GM12878 (cell line): ENCODE data around the gene OR2T27. TPM values are rescaled to one million over a fixed set of nuclear protein-coding genes. Genes with fewer than 3 reads are reported as not detected.

Experiments used
- ATAC-seq: fragments of 200-7000 bp; cut with Tn5 transposase; 3 replicates; pipeline ENCODE4 v1.9.1; 2020; ENCODE audit warnings: mild to moderate bottlenecking, moderate library complexity
- BruUV-seq: library from RNA; stranded (reverse); fragments of 400-500 nt; replicated peaks from 2 replicates; lab custom pipeline; 2021; lab: Mats Ljungman, UMichigan
- CTCF ChIA-PET: fragments of 300-600 bp; sonication (Branson Sonifier 250); formaldehyde crosslinking; extraction: SDS; loops from one replicate; lab custom pipeline; 2021; ENCODE audit warnings: inconsistent platforms; lab: Yijun Ruan, JAX
- POLR2A ChIA-PET: fragments of 350-600 bp; formaldehyde crosslinking; extraction: SDS; loops from one replicate; lab custom pipeline; 2021; ENCODE audit warnings: inconsistent platforms; lab: Charles Lee
- RAD21 ChIA-PET: fragments of 300-600 bp; sonication (Branson Sonifier 250); formaldehyde crosslinking; loops from one replicate; lab custom pipeline; 2023; ENCODE audit warnings: antibody characterized with exemption; ENCODE audit not compliant: unreplicated experiment; lab: Charles Lee
- SMC1A ChIA-PET: fragments of 300-600 bp; sonication (Branson Sonifier 250); formaldehyde crosslinking; loops from one replicate; lab custom pipeline; 2023; ENCODE audit not compliant: unreplicated experiment, uncharacterized antibody; lab: Charles Lee
- DNase-seq: peaks from one replicate; pipeline ENCODE4 v3.0.0-alpha.2; 2011; ENCODE audit warnings: low read depth, low spot score
- FAIRE-seq: peaks from 3 replicates; lab custom pipeline; 2011; peaks lifted over from hg19 to GRCh38; lab: Jason Lieb, UNC
- H2AFZ ChIP-seq: 2 replicates; pipeline ENCODE4 v1.6.0; 2011; ENCODE audit warnings: low read depth, low read length, control low read depth; ENCODE audit not compliant: control insufficient read depth
- H3K27ac ChIP-seq: 2 replicates; pipeline ENCODE4 v1.5.1; 2011; ENCODE audit warnings: control low read depth; ENCODE audit not compliant: control insufficient read depth, insufficient read depth
- H3K27me3 ChIP-seq, 2 experiments: replicated peaks in 1 of 2; 2 replicates each; pipeline versions ENCODE4 v1.6.0 to v1.6.1; 2011; ENCODE audit warnings: low read length in 1 of 2; ENCODE audit not compliant: control insufficient read depth in 2 of 2, insufficient read depth in 2 of 2
- H3K36me3 ChIP-seq, 2 experiments: 2 replicates each; pipeline ENCODE4 v1.5.1; 2011; ENCODE audit warnings: low read length in 1 of 2; ENCODE audit not compliant: control insufficient read depth in 2 of 2, insufficient read depth in 2 of 2
- H3K4me1 ChIP-seq: 2 replicates; pipeline ENCODE4 v1.6.1; 2011; ENCODE audit warnings: mild to moderate bottlenecking, low read length, moderate library complexity, mixed read lengths; ENCODE audit not compliant: control insufficient read depth, insufficient read depth
- H3K4me2 ChIP-seq: 2 replicates; pipeline ENCODE4 v1.6.0; 2011; ENCODE audit warnings: control low read depth; ENCODE audit not compliant: control insufficient read depth, insufficient read depth
- H3K4me3 ChIP-seq: fragments of 200-600 bp; sonication (generic); 2 replicates; pipeline ENCODE4 v1.5.1; 2016
- H3K79me2 ChIP-seq: 2 replicates; pipeline ENCODE4 v1.6.0; 2011; ENCODE audit warnings: low read length; ENCODE audit not compliant: control insufficient read depth, insufficient read depth
- H3K9ac ChIP-seq: 2 replicates; pipeline ENCODE4 v1.8.0; 2011; ENCODE audit warnings: low read length, control low read depth, mixed read lengths; ENCODE audit not compliant: control insufficient read depth, insufficient read depth
- H3K9me3 ChIP-seq: replicated peaks from 3 replicates; pipeline ENCODE4 v1.5.1; 2011; ENCODE audit warnings: mild to moderate bottlenecking, low read length; ENCODE audit not compliant: control insufficient read depth, insufficient read depth
- H4K20me1 ChIP-seq: 2 replicates; pipeline ENCODE4 v1.6.0; 2011; ENCODE audit not compliant: control insufficient read depth, insufficient read depth
- CREM ChIP-seq: IDR thresholded peaks from 2 replicates; pipeline ENCODE4 v1.6.1; 2014; ENCODE audit warnings: antibody characterized with exemption, low read depth
- HSF1 ChIP-seq: fragments of 150-350 bp; IDR thresholded peaks from 2 replicates; pipeline ENCODE4 v1.6.1; 2014; ENCODE audit warnings: mild to moderate bottlenecking, low read depth, low read length
- MLLT1 ChIP-seq: fragments of 450-650 bp; IDR thresholded peaks from 2 replicates; pipeline ENCODE4 v1.6.1; 2016; ENCODE audit warnings: mild to moderate bottlenecking
- NFYB ChIP-seq: IDR thresholded peaks from 2 replicates; pipeline ENCODE4 v1.6.1; 2011; ENCODE audit warnings: low read depth, mild to moderate bottlenecking, low read length, improper control_type of control experiment, moderate library complexity; ENCODE audit not compliant: insufficient read depth
- SIX5 ChIP-seq: IDR thresholded peaks from 2 replicates; pipeline ENCODE4 v1.6.1; 2011; ENCODE audit warnings: mild to moderate bottlenecking, low read depth, low read length, moderate library complexity; ENCODE audit not compliant: severe bottlenecking
- SMC3 ChIP-seq: IDR thresholded peaks from 2 replicates; pipeline ENCODE4 v1.6.1; 2011; ENCODE audit warnings: low read length, improper control_type of control experiment, borderline replicate concordance
- ZNF274 ChIP-seq: IDR thresholded peaks from one replicate; pipeline ENCODE4 v1.8.0; 2011; ENCODE audit not compliant: insufficient read length, insufficient read depth
- ZNF622 ChIP-seq: fragments of 450-650 bp; IDR thresholded peaks from 2 replicates; pipeline ENCODE4 v1.6.1; 2017; ENCODE audit warnings: mild to moderate bottlenecking, inconsistent platforms
- WGBS: methylation state at CpG from one replicate; pipeline ENCODE4 v1.1.6; 2016; ENCODE audit warnings: low lambda C conversion rate; ENCODE audit not compliant: insufficient replicate concordance, insufficient coverage; ENCODE audit errors: missing lambda C conversion rate; 5-methylcytosine and 5-hydroxymethylcytosine counted together
- in situ Hi-C: fragments of 300-500 bp; cut with MboI; formaldehyde crosslinking; loops from 9 replicates; pipeline ENCODE4 v1.14.3; 2018; ENCODE audit warnings: mixed read lengths
- intact Hi-C: fragments of 100-400 bp; cut with micrococcal nuclease; formaldehyde crosslinking; loops from one replicate; pipeline ENCODE4 v1.14.2; 2022; ENCODE audit not compliant: unreplicated experiment
- polyA plus RNA-seq, 11 experiments: library from polyadenylated mRNA; depleted of rRNA in 4 of 11; unstranded in 6 of 11; stranded (reverse) in 5 of 11; fragments of >200 nt; fragmentation: Nextera tagmentation in 4 of 11; fragmentation: Illumina TruSeq in 1 of 11; extraction: Ambion mirVana in 4 of 11; extraction: Trizol in 1 of 11; gene quantifications; 1 replicate in 1 of 11; 2 replicates in 10 of 11; pipeline versions ENCODE4 v1.2.1 to v1.2.3, GENCODE V29; 2011 to 2016; ENCODE audit warnings: inconsistent platforms in 2 of 11, missing spikeins in 2 of 11, low read depth in 1 of 11
- total RNA-seq, 4 experiments: library from RNA; depleted of rRNA in 3 of 4; stranded (reverse); fragments of >200 nt in 3 of 4; fragmentation: Illumina TruSeq in 1 of 4; extraction: Trizol in 1 of 4; gene quantifications; 2 replicates each; pipeline versions ENCODE4 v1.2.1 to v1.2.3, GENCODE V29; 2013 to 2021

OR2T27 gene
- total and polyA plus RNA-seq, 10 of the 15 experiments (the other 5 are each of a cell fraction or from before 2014, with no cell fraction given), result 0.13 to 0.33 (median 0.22) TPM; not detected in 3

- H3K36me3 ChIP-seq, result no peaks in the 10 kb centered on the region
- WGBS, result no CpG with 5 or more reads among the region's 7 CpGs
These were observed 37.2 kb downstream of the OR2T27 start for GRCh38 chr1:248618119-248618518.

More at GRCh38 chr1:248618119-248618518, 37.2 kb downstream of the OR2T27 start:
- H4K20me1 ChIP-seq, result no peaks in the 10 kb centered on the region
- H3K9me3 ChIP-seq, result no peaks in the 10 kb centered on the region
- ChIA-PET CTCF (no interaction called here), RAD21 (no interaction called here), POLR2A (no interaction called here), SMC1A (no interaction called here)
- no peak overlapping the region for H2AFZ ChIP-seq
- H3K27me3 ChIP-seq, result no peaks in the 10 kb centered on the region
- TF ChIP-seq ZNF622 (no peak), HSF1 (no peak), NFYB (no peak), MLLT1 (no peak), SMC3 (no peak), ZNF274 (no peak), SIX5 (no peak), CREM (no peak)
- no peaks in the 10 kb centered on the region for H3K4me1 ChIP-seq
- BruUV-seq, result no TSS peak
- intact Hi-C loops (no loop called here), in situ Hi-C loops (no loop called here)
- H3K4me2 ChIP-seq, result no peak overlapping the region
- DNase-seq (no peak), FAIRE-seq (no peak), ATAC-seq (no peak)
- H3K4me3 ChIP-seq, result no peak overlapping the region
- no peak overlapping the region for H3K27ac ChIP-seq
- H3K9ac ChIP-seq, result no peak overlapping the region
- no peaks in the 10 kb centered on the region for H3K79me2 ChIP-seq
